SU-DHL-6 (cell line): Measurements from ENCODE around the gene C6orf62.

ENCODE experiments used
- CTCF ChIP-seq: fragments of 200-600 bp; sonication (generic); IDR thresholded peaks from one replicate; pipeline ENCODE4 v1.5.1; 2017; ENCODE audit warnings: antibody characterized with exemption, mild to moderate bottlenecking, low read length, moderate library complexity; ENCODE audit not compliant: insufficient read depth, poor library complexity, severe bottlenecking
- EZH2phosphoT487 ChIP-seq: fragments of 200-600 bp; sonication (generic), shearing (Covaris generic); conservative IDR thresholded peaks from 2 replicates; pipeline ENCODE4 v1.6.1; 2018; ENCODE audit warnings: mild to moderate bottlenecking, antibody characterized with exemption, low read length, moderate library complexity, mixed read lengths

GRCh38 chr6:24768361-24768760 lies 49.4 kb upstream of the C6orf62 start:
- TF ChIP-seq EZH2phosphoT487 (no peak), CTCF (no peak)
